GM18519 (cell line): ENCODE results near the gene EEF1G.
"Not testable (repeated sequence)": the region's sequence is repeated elsewhere in the genome, so short reads cannot be mapped to it uniquely, and the experiment has no call there.

Experiments
- ATAC-seq: cut with Tn5 transposase; IDR thresholded peaks from one replicate; pipeline ENCODE4 v1.9.1; 2021; ENCODE audit warnings: mild to moderate bottlenecking, moderate library complexity; ENCODE audit not compliant: unreplicated experiment, low FRiP score

EEF1G gene

DNA sequence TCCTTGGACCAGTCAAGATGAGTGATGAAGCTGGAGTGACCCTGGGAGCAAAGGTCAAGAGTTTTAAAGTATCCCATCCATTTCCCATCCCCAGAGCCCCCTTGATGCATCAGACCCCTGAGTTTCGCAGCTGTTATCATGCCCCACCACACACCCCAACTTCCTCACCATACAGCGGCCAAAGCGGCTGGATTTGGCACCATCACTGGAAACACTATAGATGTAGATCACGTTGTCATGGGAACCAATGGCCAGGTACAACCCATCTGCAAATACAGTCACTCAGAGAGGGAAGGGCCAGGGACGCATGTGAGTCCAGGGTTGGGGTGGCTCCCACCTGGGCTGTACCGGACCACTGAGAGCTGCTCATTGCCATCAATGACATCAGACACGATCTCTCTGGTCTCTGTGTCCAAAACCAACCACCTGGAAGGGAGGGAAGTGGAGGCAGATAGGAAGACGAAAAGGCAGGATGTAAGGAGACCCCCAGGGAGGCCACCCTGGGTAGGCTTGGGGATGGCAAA lies 30.1 kb upstream of the EEF1G start:
- ATAC-seq, result no peak

DNA sequence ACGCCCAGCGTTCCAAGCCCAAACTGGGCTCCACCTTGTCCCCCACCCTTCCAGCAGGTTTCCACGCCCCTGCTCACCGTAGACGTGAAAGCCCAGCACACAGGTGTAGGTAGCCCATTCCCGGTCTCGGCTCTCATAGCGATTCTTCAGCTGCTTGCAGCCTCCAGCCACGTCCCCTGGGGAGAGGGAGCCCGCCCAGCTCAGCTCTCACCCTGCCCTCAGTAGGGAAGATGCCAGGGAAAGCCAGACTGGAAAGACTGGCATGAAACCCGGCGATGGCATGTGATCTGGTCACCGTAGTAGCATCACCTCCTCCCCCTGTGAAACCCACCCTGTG lies 29.3 kb upstream of the EEF1G start:
- ATAC-seq, result no peak

DNA sequence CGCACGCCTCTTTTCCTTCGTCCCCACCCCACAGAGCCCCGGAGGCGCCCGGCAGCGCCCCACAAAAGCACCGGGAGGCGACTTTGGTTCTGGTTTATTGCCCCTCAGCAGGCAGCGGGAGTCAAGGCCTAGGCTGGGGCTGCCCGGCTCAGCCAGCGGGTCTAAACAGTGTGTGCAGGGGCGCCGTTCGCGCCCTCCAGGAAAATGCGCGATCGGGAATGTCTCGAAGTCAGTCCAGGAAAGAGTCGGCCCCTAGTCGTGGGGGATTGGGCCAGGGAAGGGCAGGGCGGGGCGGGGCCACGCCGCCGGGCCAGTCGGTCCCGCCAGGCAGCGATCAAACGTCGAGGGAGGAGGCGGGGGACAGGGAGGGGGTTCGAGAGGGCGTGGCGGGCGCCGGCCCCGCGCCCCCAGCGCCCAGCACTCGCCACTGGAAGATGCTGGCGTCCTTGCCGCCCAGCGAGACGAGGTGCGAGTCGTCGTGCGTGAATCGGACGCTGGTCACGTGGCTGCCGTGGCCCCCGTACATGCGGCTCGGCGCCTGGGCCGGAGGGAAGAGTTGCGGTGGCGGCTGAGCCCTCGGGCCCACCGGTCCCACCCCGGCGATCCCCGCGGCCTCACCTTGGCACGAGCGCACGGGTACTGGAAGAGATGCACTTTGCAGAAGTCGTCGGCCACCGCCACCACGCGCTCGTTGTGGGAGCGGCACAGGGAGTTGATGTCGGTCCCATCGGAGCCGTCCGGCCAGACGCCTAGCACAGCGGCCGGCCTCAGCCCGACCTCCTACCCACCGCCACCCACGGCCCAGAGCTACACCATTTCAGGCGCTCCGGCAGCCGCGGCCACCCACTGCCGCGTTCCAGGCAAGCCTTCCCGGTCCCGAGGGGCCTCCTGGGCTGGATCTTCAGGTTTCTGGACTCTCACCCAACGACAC lies 28.7 kb upstream of the EEF1G start:
- no peak for ATAC-seq

DNA sequence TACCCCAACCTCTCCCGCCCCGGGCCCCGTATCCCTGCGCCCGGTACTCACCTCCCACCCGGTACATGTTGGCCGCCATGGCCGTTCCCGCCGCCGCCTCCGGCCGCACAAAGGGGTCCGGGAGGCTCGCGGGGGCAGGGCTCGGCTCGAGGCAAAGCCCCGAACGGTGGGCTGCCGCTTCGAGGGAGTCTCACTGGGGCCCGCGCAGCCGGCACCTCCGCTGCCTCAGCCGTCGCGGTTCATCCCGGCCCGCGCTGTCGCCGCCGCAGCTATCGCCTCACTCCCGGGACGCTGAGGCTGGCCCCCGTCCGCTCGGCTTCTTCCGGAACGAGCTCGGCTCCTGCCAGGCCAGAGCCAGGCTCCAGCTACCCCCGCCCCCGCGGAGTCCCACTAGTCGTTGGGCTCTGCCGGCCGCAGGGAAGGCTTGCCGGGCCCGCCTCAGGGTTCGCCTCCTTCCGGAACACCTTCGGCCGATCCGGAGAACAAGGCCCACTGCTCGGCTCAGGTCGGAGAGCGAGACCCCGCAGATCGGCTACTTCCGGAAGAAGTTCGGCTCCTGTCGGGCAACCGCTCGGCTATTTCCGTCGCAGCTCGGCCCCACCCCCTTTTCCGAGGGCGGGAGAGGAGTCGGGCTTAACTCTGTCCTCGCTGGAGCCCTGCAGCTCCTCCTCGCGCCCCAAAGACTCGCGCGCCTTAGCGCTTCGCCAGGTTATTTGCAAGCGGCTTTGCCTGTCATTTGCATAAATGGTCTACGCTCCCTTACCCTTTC lies 27.9 kb upstream of the EEF1G start, which contains the start of gene MTA2:
MTA2 (minus strand) TSS at position 494 of the 769 bp plus-strand sequence; CDS start at position 79, 415 bp downstream.
- ATAC-seq, result peak; percentile 64

DNA sequence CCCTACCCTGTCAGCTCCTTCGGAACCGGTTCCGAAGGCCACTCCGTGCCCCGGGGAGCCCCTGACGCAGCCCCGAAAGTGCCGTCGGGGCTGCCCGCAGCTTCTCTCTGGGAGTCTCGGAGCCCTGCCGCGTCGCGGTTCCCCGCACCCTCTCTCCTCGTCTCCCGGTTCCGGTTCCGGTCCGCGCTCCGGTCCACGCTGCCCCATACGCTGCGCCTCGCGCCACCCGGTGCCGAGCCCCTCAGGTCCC lies 27.4 kb upstream of the EEF1G start:
- ATAC-seq, result peak; percentile 1

DNA sequence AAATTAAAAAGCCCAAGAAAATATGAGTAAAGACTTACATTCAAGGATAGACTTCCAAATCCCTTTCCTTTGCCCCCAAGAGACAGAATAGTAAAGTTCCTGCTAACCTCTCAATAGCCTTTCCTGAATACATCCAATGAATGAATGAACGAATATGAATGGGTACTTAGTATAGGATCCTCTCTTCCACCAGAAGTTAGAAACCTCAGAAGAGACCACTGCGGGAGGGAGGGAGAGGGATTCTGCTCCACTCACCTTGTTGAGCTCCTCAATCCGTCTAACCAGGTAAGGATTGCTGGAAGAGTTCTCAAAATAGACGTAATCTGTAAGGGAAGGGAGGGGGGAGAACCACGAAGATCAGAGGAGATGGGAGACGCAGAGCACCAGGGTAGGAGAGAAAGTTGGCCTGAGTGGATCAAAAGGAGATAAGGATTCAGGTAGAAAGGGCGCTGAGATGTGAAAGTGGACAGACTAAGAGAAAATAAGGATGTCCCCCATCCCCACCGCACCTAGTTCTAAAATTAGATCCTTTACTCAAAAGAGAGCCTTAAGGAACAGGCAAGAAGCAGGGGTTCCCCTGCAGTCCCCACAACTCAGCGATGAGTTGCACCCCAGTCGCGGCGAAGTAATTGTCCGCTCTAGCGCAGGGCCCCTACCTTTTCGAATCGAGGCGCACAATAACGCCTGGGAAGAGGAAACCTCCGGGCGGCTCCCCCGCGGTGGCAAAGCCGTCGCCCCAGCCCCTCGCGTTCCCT lies 26.9 kb upstream of the EEF1G start:
- ATAC-seq, result no peak

DNA sequence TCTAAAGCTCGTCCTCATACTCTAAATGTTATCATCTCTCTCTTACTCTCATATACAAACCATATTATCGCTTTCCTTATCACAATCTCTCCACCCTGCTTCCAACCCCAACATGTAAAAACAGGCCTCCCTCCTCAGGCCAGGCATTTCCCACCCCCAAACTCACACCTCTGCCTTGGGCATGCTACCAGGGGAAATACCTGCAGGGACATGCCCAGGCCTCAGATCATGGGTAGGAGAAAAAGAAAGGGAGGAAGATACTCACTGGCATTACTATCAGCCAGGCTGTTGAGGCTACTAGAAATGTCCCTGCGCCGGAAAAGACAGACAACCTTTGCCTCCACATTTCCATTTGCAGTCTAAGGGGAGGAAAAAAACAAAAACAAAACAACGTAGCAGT lies 26.2 kb upstream of the EEF1G start:
- ATAC-seq, result no peak

DNA sequence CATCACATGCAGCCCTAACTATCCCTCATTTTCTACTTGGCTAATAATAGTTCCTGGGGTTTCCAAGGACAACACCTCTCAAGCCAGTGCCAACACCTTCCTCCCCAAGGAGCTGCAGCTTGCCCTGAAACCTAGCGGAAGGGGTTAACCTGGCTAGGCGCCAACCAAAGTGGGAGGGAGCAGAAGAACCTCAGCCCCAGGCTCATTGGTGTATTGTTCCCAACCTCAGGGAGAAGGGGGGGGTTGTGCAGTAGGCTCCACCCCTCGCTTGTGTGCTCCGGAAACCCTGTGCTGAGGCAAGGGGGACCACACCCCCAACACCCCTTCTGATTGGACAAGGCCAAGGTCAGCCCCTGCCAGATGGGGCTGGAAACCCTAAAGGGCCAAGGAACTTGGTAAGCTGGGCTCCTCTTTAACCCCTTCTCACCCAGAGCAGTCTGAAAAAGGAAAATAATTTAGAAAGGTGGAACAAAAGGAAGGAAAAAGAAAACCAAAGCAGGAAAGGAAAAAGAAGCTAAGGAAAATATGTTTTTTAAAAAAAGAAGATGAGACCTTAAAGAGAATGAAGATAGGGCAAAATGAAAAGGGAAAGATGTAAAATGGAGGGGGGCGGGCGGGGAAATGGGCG lies 25.5 kb upstream of the EEF1G start:
- ATAC-seq, result no peak

DNA sequence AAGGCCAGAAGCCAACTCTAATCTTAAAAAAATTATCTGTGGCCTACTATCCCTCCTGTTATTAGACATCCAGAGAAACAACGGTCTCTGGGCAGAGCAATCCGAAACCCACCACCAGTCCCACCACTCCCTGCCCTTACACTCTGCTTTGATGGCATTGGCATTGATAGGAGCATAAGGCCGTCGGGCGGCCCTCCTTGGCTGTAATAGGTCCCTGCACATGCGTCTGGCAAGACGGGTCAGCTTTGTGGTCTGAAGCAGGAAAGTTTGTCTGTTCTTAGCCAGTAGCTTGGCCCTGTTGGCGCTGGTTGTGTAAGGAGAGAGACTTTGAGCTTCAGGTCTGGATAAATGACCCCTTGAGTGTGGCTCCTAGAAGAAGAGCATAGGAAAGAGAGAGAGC lies 21.4 kb upstream of the EEF1G start:
- no peak for ATAC-seq

DNA sequence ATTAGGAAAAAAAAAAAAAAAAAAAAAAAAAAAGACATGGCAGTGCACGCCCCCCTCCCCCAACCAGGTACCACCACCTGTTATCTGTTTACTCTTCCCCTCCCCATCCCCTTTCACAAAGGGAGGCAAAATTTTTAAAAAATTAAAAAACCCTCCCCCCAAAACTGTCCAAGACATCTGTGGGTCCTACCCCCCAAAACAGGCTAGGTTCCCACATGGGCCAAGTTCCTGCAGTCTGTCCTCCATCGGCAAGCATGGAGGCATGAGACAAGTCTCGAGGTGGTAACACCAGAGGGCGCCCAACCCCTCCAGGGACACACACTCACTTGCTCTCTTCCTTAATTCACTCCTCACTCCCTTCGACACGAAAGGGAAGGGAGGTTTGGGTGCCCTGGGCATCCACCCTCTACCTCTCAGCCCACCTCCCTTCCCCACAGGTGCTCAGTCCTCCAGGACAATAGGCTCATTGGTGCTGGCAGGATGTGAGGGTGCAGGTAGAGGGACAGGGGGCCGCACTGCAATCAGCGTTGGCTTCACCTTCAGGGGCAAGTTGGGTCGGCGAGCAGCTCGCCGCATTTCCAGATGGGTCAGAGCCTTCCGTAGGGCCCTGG lies 19.8 kb upstream of the EEF1G start:
- no peak for ATAC-seq

DNA sequence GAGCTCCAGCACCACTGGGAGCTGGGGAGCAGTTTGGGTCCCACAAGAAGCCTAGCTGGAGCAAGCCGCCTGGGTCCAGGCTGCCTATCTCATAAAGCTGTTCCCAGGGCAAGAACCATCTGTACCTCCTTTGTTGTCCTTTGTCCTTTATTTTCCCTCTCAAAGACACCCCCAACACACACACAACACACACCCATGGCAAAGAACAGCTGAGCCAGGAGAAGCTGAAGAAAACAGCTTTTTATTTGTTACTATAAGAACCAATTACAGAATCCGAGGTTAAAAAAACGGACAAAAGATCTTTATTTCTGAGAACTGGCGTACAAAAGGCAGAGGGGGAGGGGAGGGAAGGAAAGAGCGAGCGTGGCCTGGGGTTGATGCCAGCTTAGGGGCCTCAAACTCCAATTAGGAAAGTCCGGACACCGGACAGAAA lies 19.3 kb upstream of the EEF1G start:
- no peak for ATAC-seq

DNA sequence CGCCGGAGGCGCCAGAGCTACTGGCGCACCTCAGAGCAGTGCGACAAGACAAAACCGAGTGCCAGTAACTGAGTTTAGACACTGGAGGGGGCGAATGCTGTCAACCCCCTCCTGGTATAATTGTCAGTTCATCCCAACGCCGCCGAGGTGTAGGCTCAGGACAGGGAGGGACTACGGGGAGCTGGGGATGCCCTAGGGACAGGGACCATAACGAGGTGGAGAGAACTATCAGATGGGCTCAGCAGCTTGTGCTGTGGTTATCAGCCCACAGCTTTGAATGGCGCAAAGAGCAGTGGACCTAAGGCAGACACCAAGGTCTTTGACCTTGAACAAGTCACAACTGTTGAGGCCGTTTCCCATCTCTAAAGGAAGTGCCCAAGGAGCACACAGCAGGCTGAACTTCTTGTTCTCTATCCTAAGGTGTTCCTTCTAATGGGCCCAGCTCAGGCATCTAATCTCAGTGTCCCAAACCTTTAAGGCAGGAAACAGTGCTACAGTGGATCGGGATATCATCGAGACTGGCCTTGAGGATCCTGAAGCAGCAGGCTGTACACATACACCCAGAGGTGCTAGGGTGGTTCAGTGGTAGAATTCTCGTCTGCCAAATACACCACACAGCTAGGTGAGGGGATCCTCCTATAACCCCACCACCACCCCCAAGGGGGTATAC lies 18.6 kb upstream of the EEF1G start:
- ATAC-seq, result no peak

DNA sequence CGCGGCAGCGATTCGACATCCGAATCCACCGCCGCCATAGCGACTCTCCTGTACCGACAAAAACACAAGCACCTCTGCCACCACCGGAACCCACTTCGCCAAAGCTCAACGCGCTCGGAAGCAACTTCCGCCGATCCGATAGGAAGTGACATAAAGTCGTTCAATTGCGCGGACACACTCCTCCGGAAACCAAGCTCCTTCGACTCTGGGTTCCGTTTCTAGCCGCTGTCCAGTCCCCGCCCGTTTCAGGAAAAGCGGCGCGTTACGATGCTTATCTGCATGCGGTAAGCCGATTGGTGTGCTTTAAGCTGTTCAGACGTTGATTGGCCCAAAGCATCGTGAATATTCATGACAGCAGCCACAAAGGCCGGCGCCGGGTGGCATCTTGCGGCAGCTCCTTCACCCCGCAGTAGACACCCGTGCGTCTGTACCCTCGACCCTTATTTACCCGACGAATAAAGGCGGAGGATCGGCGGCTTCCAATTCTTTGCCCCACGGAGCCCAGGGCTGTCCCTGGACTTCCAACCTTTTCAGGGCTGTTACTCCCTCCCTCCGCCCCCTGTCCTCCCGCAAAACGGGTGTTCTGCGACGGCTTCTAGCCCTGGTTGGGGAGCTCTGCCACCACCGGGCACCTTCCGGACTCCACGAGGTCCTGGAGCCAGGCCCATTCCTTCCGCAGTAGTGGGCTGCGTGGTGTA lies 17.9 kb upstream of the EEF1G start, which contains the start of gene TUT1:
TUT1 (minus strand) TSS at position 76 of the 698 bp plus-strand sequence; CDS start at position 38, 38 bp downstream.
- ATAC-seq, result peak; percentile 63

DNA sequence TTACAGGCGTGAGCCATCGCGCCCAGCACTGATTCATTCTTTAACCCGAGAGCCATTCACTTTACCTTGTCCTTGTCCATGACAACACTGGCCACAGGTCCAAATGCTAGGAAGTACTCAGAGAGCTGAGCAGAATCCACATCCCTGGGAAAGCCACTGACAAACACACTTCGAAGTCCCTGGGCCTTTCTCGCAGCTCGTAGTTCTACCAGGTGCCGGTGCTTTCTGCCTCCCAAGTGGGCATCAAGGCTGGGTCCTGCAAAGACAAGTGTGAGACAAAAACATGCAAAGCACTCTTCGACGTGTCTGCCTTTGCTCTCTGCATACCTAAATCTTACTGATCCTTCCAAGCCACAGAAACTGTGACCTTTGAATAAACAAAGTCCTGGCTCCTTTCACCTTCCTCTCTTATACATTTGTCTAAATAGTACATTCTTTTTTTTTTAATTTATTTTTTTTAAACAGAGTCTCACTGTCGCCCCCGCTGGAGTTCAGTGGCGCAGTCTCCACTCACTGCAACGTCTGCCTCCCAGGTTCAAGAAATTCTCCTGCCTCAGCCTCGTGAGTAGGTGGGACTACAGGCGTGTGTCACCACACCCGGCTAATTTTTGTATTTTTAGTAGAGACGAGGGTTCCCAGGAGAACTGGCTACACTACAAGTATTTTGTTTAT lies 15.4 kb upstream of the EEF1G start:
- no peak for ATAC-seq

DNA sequence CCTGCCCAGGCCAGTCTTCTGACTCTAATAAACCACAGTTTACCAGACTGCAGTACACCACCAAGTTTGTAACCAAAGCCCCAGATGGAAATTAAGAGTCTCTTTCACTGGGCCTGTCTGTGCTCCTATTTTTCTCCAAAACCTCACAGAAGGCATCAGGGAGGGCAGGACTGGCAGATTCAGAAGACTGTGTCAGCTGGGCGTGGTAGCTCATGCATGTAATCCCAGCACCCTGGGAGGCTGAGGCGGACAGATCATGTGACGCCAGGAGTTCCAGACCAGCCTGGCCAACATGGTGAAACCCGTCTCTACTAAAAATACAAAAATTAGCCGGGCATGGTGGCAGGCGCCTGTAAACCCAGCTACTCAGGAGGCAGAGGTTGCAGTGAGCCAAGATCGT lies 11.7 kb upstream of the EEF1G start:
- not testable (repeated sequence) for ATAC-seq

DNA sequence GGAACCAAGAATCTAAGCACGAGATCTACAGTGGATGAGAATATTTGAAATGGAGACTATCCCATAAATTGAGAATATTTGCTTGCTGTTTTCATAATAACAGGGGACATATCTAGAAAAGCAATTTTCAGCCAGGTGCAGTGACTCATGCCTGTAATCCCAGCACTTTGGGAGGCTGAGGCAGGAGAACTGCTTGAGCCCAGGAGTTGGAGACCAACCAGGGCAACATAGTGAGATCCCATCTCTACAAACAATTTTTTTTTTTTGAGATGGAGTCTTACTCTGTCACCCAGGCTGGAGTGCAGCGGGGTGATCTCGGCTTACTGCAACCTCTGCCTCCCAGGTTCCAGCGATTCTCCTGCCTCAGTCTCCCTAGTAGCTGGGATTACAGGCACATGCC lies 8.0 kb upstream of the EEF1G start:
- not testable (repeated sequence) for ATAC-seq

DNA sequence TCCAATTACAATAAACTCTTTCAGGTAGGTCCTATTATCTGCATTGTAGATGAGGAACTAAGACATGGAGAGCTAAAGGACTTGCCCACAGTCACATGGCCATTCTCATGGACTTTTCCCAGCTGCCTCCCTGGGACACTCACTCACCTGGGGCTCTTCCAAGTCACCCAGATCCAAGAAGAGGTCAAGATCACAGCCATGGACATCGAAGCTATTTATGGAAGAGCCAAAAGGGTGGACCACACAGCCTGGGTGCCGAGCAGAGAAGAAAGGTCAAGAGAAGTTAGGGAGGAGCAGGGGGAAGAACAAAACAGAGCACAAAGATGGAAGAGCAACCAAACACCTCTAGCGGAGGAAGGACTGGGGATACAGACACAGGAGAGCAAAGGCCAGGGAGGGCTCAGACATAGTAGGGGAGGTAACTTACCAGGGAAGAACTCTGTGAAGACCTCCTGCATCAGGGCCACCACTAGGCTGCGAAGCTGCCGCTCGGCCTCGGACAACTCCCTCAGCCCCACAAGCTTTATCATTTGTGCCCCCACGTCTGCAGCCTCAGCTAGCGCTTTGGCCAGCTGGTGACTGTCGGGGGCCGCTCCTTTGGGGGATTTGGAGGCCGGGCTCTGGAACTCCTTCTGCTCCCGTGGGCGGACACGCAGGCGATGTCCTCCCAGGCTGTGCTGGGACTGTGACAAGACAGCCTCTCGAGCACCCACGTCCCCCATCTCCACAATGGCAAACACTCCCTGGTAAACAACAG lies 7.4 kb upstream of the EEF1G start:
- ATAC-seq, result no peak

DNA sequence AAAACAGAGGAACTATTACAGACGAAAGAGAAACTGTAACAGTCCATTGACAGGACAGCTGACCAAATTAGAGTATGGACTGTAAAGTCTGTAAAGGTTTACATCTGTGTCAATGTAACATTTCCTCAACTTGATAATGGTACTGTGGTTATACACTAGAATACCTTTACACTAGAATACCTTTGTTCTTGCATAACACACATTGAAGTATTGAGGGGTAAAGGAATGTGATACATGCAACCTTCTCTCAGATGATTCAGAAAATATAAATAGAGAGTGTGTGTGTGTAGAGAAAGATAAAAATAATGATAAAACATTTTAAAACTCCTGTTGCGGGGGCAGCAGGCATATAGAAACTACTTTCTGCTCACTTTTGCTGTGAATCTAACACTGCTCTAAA lies 5.6 kb upstream of the EEF1G start:
- no peak for ATAC-seq
